GM19351 (cell line): ENCODE measurements around the gene BAG1.

Experiments
- ATAC-seq: cut with Tn5 transposase; IDR thresholded peaks from one replicate; pipeline ENCODE4 v1.9.1; 2021; ENCODE audit warnings: mild to moderate bottlenecking, moderate library complexity; ENCODE audit not compliant: unreplicated experiment

BAG1 gene

DNA sequence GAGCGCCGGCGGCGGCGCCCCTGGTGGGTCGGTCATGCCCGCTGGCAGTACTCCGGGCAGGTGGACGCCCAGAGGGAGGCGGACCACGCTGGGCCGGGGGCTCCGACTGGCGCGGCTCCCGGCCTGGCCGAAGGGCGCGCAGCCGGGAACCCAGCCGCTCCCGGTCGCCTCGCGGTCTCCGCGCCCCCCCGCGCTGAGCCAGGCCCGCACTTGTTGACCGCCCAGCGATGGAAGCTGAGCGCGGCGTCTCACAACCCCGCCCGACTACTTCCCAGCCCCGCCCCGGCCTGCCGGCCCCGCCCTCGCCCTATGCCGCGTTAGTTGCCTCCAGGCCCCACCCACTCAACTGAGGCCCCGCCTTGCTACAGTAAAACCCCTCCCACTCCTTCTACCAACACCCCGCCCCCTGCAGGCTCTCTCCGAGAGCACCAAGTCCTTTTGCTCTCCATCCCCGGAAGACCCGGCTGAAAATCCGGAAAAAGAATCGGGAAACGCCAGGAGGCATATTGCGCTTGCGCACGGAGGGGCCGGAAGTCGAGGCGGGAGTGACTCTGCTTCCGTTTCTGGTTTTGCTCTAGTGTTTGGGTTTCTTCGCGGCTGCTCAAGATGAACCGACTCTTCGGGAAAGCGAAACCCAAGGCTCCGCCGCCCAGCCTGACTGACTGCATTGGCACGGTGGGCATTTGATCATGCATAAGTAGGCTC lies at the start of gene BAG1, which contains the start of gene CHMP5:
Gene BAG1, minus strand, starts transcription at position 236 of the 705 bp plus-strand sequence.
Gene CHMP5, plus strand, starts transcription at position 577 of the 705 bp plus-strand sequence. Its CDS starts 30 bp downstream, at position 607.
- ATAC-seq: peak; percentile 70

GRCh38 chr9:33311953-33312352 lies 47.4 kb upstream of the BAG1 start:
- ATAC-seq: no peak

- no peak for ATAC-seq
Observed at GRCh38 chr9:33310748-33311147, 46.2 kb upstream of the BAG1 start.

DNA sequence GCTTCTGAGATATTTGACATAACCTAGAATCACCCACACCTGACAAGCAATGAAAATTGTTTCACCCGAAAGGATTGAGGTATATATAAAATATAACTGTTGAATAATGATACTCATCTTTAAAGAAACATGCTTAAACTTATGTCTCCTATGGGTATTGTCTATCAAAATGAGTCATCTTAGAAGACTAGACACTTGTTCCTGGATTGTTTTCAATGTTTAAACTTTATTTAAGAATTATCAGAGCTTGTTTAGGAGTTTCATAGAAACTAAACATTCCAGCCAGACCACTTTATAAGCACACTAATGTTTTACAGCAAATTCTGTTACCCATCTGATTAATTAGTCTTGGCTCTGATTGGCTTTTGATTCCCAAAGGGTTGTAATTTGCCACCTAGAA lies 45.4 kb upstream of the BAG1 start:
- no peak for ATAC-seq

- no peak for ATAC-seq
Observed at GRCh38 chr9:33307067-33307466, 42.6 kb upstream of the BAG1 start.

DNA sequence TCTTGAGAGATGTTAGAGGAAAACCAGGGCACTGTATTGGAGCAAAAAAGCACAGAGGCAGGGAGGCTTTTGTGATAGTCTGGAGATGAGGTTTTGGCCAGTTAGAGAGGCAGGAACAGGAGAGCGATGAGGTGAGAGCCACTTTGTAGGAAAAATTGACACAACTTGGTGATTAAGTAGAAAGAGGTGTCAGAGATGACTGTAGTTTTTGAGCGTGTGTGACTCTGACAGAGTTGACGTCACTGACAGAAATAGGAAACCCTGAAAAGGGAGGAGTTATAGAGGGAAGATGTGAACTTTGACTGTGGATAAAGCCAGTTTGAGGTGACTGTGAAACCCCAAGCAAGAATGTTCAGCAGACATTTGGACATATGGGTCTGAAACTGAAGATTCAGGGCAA lies 41.5 kb upstream of the BAG1 start:
- peak; percentile 81 for ATAC-seq

GRCh38 chr9:33304362-33304761 lies 39.9 kb upstream of the BAG1 start:
- ATAC-seq: no peak

GRCh38 chr9:33300546-33300945 lies 36.0 kb upstream of the BAG1 start:
- no peak for ATAC-seq

DNA sequence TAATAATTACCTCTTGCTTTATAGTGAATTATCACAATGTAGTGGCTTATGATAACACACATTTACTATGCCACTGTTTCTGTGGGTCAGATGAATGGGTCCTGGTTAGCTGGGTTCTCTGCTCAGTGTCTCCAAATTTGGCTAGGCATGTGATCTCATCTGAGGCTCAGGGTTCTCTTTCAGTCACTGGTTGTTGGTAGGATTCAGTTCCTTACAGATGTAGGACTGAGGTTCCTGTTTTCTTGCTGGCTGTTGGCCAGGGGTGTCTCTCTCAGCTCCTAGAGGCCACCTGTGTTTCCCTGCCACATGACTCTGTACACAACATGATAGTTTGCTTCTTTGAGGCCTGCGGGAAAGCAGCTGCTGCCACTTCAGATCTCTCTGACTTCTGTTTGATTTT lies 32.9 kb upstream of the BAG1 start:
- ATAC-seq: peak; percentile 90

DNA sequence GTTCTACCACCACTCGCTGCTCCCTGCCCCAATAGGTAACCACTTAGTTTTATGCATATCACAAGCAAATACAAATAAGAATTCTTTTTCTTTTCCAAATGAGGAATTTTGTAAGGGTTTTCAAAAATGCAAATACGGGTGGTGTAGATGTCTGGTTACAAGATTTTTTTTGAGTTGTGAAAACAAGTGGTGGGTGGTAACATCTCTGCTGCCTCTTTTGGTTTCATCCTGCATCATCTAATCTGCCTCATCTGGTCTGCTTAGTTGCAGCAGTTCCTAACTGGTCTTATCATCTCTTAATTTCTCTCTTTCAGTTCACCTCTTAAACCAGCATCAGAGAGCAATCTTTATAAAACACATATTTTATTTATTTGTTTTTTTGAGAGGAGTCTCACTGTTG lies 31.1 kb upstream of the BAG1 start:
- ATAC-seq: peak; percentile 39

GRCh38 chr9:33294670-33295432 lies 30.3 kb upstream of the BAG1 start:
- ATAC-seq: no peak

DNA sequence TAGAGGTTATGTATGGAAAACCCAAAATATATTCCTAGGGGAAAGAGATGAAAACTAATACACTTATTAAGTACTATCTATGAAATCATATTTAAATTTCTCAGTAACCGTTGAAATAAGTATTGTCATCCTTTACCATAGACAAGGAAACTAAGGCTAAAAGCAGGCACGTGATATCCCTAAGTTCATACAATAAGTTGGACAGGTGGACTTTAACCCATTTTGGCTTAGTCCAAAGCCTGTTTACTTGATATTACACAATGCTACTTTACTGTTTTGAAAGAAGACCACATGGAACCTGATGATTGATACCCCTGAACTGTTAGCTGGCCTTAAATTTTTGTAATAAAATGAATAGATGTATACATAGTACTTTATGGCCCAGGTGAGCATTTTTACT lies 29.3 kb upstream of the BAG1 start:
- no peak for ATAC-seq

GRCh38 chr9:33291901-33292300 lies 27.4 kb upstream of the BAG1 start:
- ATAC-seq: no peak

GRCh38 chr9:33291031-33291397 lies 26.5 kb upstream of the BAG1 start:
- ATAC-seq: peak; percentile 0

DNA sequence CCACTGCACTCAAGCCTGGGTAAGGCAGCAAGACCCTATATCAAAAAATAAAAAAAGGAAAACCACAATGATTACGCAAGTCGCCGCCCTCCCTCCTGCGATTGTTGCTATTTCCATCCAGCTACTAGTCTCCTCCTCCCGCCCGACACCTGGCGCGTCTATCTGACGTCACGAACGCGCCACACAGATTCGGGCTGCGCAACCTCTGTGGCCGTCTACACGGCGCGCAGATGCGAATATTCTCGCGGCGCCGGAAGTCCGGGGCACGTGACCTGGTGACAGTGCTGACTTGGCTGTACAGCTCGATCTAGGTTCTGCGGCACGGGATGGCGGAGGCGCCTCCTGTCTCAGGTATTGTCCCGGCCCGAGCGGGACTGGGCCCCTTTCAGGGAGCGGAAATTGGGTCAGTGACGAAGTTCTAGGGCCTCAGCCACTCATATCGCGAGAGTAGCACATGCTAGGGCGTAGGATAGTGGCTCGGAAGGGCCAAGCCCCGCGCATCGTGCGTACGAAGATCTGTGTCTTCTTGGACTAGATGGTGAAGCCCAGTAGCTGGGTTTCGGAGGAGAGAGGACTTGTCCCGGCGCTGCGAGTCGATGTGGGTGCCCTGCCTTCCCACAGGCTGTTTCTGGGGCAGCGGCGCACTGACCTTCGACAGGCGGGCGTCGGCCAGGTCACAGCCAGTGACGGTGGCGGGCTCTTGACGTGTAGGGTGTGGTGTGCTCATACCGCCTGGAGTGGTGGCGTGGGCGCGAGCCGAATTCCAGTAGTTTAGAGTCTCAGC lies 25.9 kb upstream of the BAG1 start, which contains the start of gene NFX1:
Gene NFX1, plus strand, starts transcription at position 270 of the 784 bp plus-strand sequence. Its CDS starts 57 bp downstream, at position 327.
- peak; percentile 84 for ATAC-seq

DNA sequence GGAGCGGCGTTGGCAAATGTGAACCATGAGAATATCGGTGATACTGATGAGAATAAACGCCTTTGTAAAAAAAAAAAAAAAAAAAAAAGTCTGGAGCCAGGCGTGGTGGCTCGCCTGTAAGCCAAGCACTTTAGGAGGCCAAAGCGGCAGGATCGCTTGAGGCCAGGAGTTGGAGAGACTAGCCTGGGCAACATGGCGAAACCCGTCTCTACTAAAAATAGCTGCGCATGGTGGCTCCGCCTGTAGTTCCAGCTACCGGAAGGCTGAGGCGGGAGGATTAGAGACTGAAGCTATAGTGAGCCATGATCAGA lies 25.4 kb upstream of the BAG1 start:
- ATAC-seq: peak; percentile 33

- ATAC-seq: no peak
Observed at GRCh38 chr9:33289496-33289895, 25.0 kb upstream of the BAG1 start.

- ATAC-seq: no peak
Observed at GRCh38 chr9:33288828-33289483, 24.4 kb upstream of the BAG1 start.

DNA sequence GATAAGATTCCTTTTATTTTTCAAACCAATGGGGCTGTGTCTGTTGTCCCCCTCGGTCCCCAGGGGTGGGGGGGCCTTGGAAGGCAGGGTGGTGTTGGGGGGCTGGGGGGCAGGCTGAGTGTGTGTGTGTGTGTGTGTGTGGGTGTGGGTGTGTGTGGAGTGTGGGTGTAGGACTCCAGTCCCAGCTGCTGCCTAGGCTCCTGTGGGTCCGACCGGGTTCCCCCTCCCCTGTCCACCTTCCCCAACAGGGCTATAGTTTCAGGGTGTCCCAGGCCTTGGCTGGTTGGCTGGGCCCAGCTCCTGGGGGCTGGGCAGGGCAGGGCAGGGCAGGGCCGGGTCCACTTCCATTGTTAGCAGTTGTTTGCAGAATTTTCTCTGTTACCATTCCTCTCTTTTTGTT lies 23.7 kb upstream of the BAG1 start:
- ATAC-seq: no peak

DNA sequence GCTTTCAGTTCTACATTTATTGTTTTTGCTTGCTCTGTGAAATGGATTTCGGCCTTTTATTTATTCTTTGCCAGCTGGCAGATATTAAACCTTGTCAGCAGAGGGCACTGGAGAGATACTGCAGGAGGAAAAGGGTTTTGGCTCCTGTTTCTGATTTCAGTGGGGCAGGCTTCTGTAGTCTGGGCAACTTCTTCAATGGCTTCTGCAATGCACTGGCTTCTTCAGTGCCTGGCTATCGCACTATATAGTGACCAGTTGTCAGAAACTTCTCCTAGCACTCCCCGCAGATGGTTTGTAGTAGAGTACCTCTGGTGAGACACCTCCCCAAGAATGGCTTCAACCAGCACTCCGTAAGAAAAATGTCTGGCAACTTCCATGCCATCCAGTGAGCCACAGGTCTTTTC lies 22.6 kb upstream of the BAG1 start:
- no peak for ATAC-seq

- no peak for ATAC-seq
Observed at GRCh38 chr9:33285502-33285901, 21.0 kb upstream of the BAG1 start.
